HepG2 (cell line): ENCODE results near the gene COPS6. TPM values are rescaled to one million over a fixed set of nuclear protein-coding genes. Genes with fewer than 3 reads are reported as not detected.

Experiments used
- ARHGAP35 ChIP-seq: sonication (generic); formaldehyde crosslinking; IDR thresholded peaks from 2 replicates; pipeline ENCODE4 v1.9.0; 2022; ENCODE audit warnings: mild to moderate bottlenecking, inconsistent platforms, moderate library complexity, missing genetic modification reagents, borderline replicate concordance
- ARID4A ChIP-seq: sonication (generic); formaldehyde crosslinking; IDR thresholded peaks from 2 replicates; pipeline ENCODE4 v1.5.0; 2020; ENCODE audit warnings: mild to moderate bottlenecking, missing genetic modification reagents, borderline replicate concordance
- ATF6 ChIP-seq: sonication (generic); formaldehyde crosslinking; conservative IDR thresholded peaks from 2 replicates; pipeline ENCODE4 v1.4.0; 2020; ENCODE audit warnings: missing genetic modification reagents
- CBX5 ChIP-seq: sonication (generic); formaldehyde crosslinking; IDR thresholded peaks from 2 replicates; pipeline ENCODE4 v1.4.0; 2020; ENCODE audit warnings: missing genetic modification reagents, borderline replicate concordance
- ETV5 ChIP-seq: IDR thresholded peaks from 2 replicates; pipeline ENCODE4 v1.6.1; 2018; ENCODE audit warnings: missing biosample characterization, missing genetic modification reagents, inconsistent platforms, borderline replicate concordance
- IKZF1 ChIP-seq: fragments of 450-650 bp; IDR thresholded peaks from 2 replicates; pipeline ENCODE4 v1.7.1; 2016
- ISL2 ChIP-seq: sonication (generic); formaldehyde crosslinking; IDR thresholded peaks from 2 replicates; pipeline ENCODE4 v1.5.0; 2020; ENCODE audit warnings: missing genetic modification reagents
- JUN ChIP-seq: sonication (generic); formaldehyde crosslinking; IDR thresholded peaks from 2 replicates; pipeline ENCODE4 v1.4.0; 2020; ENCODE audit warnings: mild to moderate bottlenecking, missing genetic modification reagents
- KDM2A ChIP-seq: sonication (generic); formaldehyde crosslinking; IDR thresholded peaks from 2 replicates; pipeline ENCODE4 v1.4.0; 2020; ENCODE audit warnings: low read depth, missing genetic modification reagents, borderline replicate concordance
- MAF1 ChIP-seq: sonication (generic); formaldehyde crosslinking; IDR thresholded peaks from 2 replicates; pipeline ENCODE4 v1.5.0; 2020; ENCODE audit warnings: missing genetic modification reagents, borderline replicate concordance
- MXD3 ChIP-seq: IDR thresholded peaks from 2 replicates; pipeline ENCODE4 v1.6.1; 2016; ENCODE audit warnings: mild to moderate bottlenecking, missing biosample characterization, missing genetic modification reagents
- NFKBIZ ChIP-seq: IDR thresholded peaks from 2 replicates; pipeline ENCODE4 v1.6.1; 2018; ENCODE audit warnings: missing genetic modification reagents, missing compliant biosample characterization
- SKI ChIP-seq: fragments of 450-650 bp; IDR thresholded peaks from one replicate; pipeline ENCODE4 v1.6.1; 2018; ENCODE audit warnings: mild to moderate bottlenecking; ENCODE audit not compliant: partially characterized antibody
- SRSF1 ChIP-seq: fragments of 200-400 bp; formaldehyde crosslinking; optimal IDR thresholded peaks from 2 replicates; pipeline ENCODE3; 2017; ENCODE audit warnings: mild to moderate bottlenecking, low read depth, low read length, moderate library complexity
- TSC22D2 ChIP-seq: sonication (generic); formaldehyde crosslinking; IDR thresholded peaks from 2 replicates; pipeline ENCODE4 v1.5.1; 2020; ENCODE audit warnings: missing genetic modification reagents, mild to moderate bottlenecking, borderline replicate concordance
- ZBTB7A ChIP-seq: sonication (generic); formaldehyde crosslinking; IDR thresholded peaks from 2 replicates; pipeline ENCODE4 v1.8.0; 2022; ENCODE audit warnings: mild to moderate bottlenecking, missing genetic modification reagents
- ZNF317 ChIP-seq: sonication (generic); formaldehyde crosslinking; IDR thresholded peaks from 2 replicates; pipeline ENCODE4 v1.5.0; 2020; ENCODE audit warnings: mild to moderate bottlenecking, missing genetic modification reagents
- ZNF354B ChIP-seq: sonication (generic); formaldehyde crosslinking; IDR thresholded peaks from 2 replicates; pipeline ENCODE4 v1.8.0; 2022; ENCODE audit warnings: mild to moderate bottlenecking, missing genetic modification reagents
- ZNF558 ChIP-seq: sonication (generic); formaldehyde crosslinking; IDR thresholded peaks from 2 replicates; pipeline ENCODE4 v1.9.0; 2022; ENCODE audit warnings: mild to moderate bottlenecking, missing genetic modification reagents, borderline replicate concordance
- ZNF570 ChIP-seq: sonication (generic); formaldehyde crosslinking; IDR thresholded peaks from 2 replicates; pipeline ENCODE4 v1.4.0; 2020; ENCODE audit warnings: mild to moderate bottlenecking, missing genetic modification reagents, borderline replicate concordance
- ZNF614 ChIP-seq: IDR thresholded peaks from 2 replicates; pipeline ENCODE4 v1.6.1; 2018; ENCODE audit warnings: missing biosample characterization, missing genetic modification reagents, inconsistent platforms, borderline replicate concordance
- ZNF747 ChIP-seq: sonication (generic); formaldehyde crosslinking; IDR thresholded peaks from 2 replicates; pipeline ENCODE4 v1.8.1; 2023; ENCODE audit warnings: missing genetic modification reagents, mild to moderate bottlenecking, borderline replicate concordance
- ZNF883 ChIP-seq: sonication (generic); formaldehyde crosslinking; IDR thresholded peaks from 2 replicates; pipeline ENCODE4 v1.5.1; 2020; ENCODE audit warnings: mild to moderate bottlenecking, missing genetic modification reagents; ENCODE audit errors: not compliant biosample characterization
- ZNF891 ChIP-seq: sonication (generic); formaldehyde crosslinking; IDR thresholded peaks from 2 replicates; pipeline ENCODE4 v1.5.0; 2020; ENCODE audit warnings: mild to moderate bottlenecking, missing genetic modification reagents
- polyA plus RNA-seq, 8 experiments: library from polyadenylated mRNA; depleted of rRNA in 3 of 8; stranded (reverse) in 7 of 8; unstranded in 1 of 8; fragments of >200 nt; fragmentation: Illumina TruSeq in 4 of 8; extraction: Trizol in 4 of 8; gene quantifications; 2 replicates each; pipeline versions ENCODE4 v1.2.1 to v1.2.3, GENCODE V29; 2011 to 2016; ENCODE audit warnings: low read depth in 4 of 8, missing spikeins in 1 of 8, mixed read lengths in 1 of 8; ENCODE audit not compliant: insufficient read depth in 1 of 8
- total RNA-seq, 5 experiments: library from RNA; depleted of rRNA; stranded (reverse); fragments of >200 nt; fragmentation: Illumina TruSeq; extraction: Trizol; gene quantifications; 2 replicates each; pipeline ENCODE4 v1.2.3, GENCODE V29; 2016; ENCODE audit warnings: low read depth in 1 of 5

The COPS6 gene
- total and polyA plus RNA-seq, 2 of the 13 experiments (the other 11 are each of a cell fraction or from before 2014, with no cell fraction given), result 33.4 to 117 TPM

GRCh38 chr7:100101016-100101862, 12.5 kb downstream of the COPS6 start, which contains the start of the genes AP4M1 and MCM7 (continued):
- TF ChIP-seq ETV5 (CRISPR knock-in tag) (peak; percentile 5; the same call in 1 of the 2 replicates), MXD3 (no peak), KDM2A (CRISPR knock-in tag) (peak; percentile 47), ZBTB7A (no peak; the same call in 1 of the 2 replicates), ZNF558 (CRISPR knock-in tag) (no peak; the same call in 1 of the 2 replicates), ZNF317 (peak; percentile 48; the same call in 1 of the 2 replicates), MAF1 (no peak), ZNF883 (CRISPR knock-in tag) (peak; percentile 72), ARHGAP35 (CRISPR knock-in tag) (0 out of 2 replicates have a peak, but pooled peaks have one; percentile 33), ZNF891 (CRISPR knock-in tag) (no peak; the same call in 1 of the 2 replicates), SRSF1 (no peak), TSC22D2 (CRISPR knock-in tag) (no peak), ZNF570 (no peak), CBX5 (CRISPR knock-in tag) (no peak), IKZF1 (no peak), ZNF354B (CRISPR knock-in tag) (no peak), ARID4A (peak; percentile 81), ATF6 (CRISPR knock-in tag) (no peak), NFKBIZ (CRISPR knock-in tag) (no peak), ZNF614 (peak; percentile 18; the same call in 1 of the 2 replicates), SKI (no peak), ZNF747 (CRISPR knock-in tag) (no peak), ISL2 (no peak), JUN (CRISPR knock-in tag) (0 out of 2 replicates have a peak, but pooled peaks have one; percentile 22)
